WTC11 (cell line): Measurements from ENCODE around the gene TMEM120B. TPM values are rescaled to one million over a fixed set of nuclear protein-coding genes. Genes with fewer than 3 reads are reported as not detected.

Experiments used
- ATAC-seq: fragments of 200-7000 bp; cut with Tn5 transposase; 2 replicates; pipeline ENCODE4 v1.10.0; 2021; ENCODE audit warnings: mild to moderate bottlenecking, moderate library complexity
- CTCF ChIA-PET: fragments of 300-600 bp; sonication (Branson Sonifier 250); formaldehyde crosslinking; loops from one replicate; lab custom pipeline; 2021; ENCODE audit warnings: antibody characterized with exemption; lab: Charles Lee
- POLR2A ChIA-PET: fragments of 350-600 bp; sonication (Branson Sonifier 250); formaldehyde crosslinking; loops from one replicate; lab custom pipeline; 2021; ENCODE audit warnings: antibody characterized with exemption; lab: Charles Lee
- DNase-seq: peaks from one replicate; pipeline ENCODE4 v3.0.0; 2021; ENCODE audit warnings: low spot score
- H3K27ac Mint-ChIP-seq: 2 replicates; pipeline ENCODE4 v1.8.0; 2021; ENCODE audit warnings: mixed read lengths
- H3K27me3 Mint-ChIP-seq: 2 replicates; pipeline ENCODE4 v1.8.0; 2021; ENCODE audit warnings: low read depth, mild to moderate bottlenecking, moderate library complexity, mixed read lengths
- H3K36me3 Mint-ChIP-seq: 2 replicates; pipeline ENCODE4 v1.8.0; 2021; ENCODE audit warnings: mixed read lengths
- H3K4me1 Mint-ChIP-seq: 2 replicates; pipeline ENCODE4 v1.8.0; 2022; ENCODE audit warnings: mixed read lengths
- H3K4me3 Mint-ChIP-seq: 2 replicates; pipeline ENCODE4 v1.8.0; 2021; ENCODE audit warnings: mild to moderate bottlenecking, moderate library complexity, mixed read lengths
- H3K9me3 Mint-ChIP-seq: 2 replicates; pipeline ENCODE4 v1.8.0; 2021; ENCODE audit warnings: mixed read lengths
- ATF1 ChIP-seq: sonication (generic); formaldehyde crosslinking; IDR thresholded peaks from 2 replicates; pipeline ENCODE4 v1.8.1; 2023; ENCODE audit warnings: mild to moderate bottlenecking, moderate library complexity, missing genetic modification reagents
- CREB1 ChIP-seq: sonication (generic); formaldehyde crosslinking; IDR thresholded peaks from 2 replicates; pipeline ENCODE4 v1.8.0; 2023; ENCODE audit warnings: mild to moderate bottlenecking, missing genetic modification reagents
- E2F1 ChIP-seq: sonication (generic); formaldehyde crosslinking; IDR thresholded peaks from 2 replicates; pipeline ENCODE4 v1.8.0; 2022; ENCODE audit warnings: mild to moderate bottlenecking, missing genetic modification reagents
- E2F5 ChIP-seq: sonication (generic); formaldehyde crosslinking; IDR thresholded peaks from 2 replicates; pipeline ENCODE4 v1.8.1; 2022; ENCODE audit warnings: mild to moderate bottlenecking, moderate library complexity, missing genetic modification reagents
- ELF4 ChIP-seq: sonication (generic); formaldehyde crosslinking; IDR thresholded peaks from 2 replicates; pipeline ENCODE4 v1.8.1; 2022; ENCODE audit warnings: low read depth, mild to moderate bottlenecking, moderate library complexity, missing genetic modification reagents
- EMX1 ChIP-seq: fragments of 250-450 bp; sonication (Bioruptor Pico); IDR thresholded peaks from 2 replicates; pipeline ENCODE4 v1.8.0; 2021; ENCODE audit warnings: mild to moderate bottlenecking
- ETV6 ChIP-seq: sonication (generic); formaldehyde crosslinking; IDR thresholded peaks from 2 replicates; pipeline ENCODE4 v1.8.1; 2022; ENCODE audit warnings: mild to moderate bottlenecking, missing genetic modification reagents
- KAT7 ChIP-seq: sonication (generic); formaldehyde crosslinking; IDR thresholded peaks from 2 replicates; pipeline ENCODE4 v1.8.1; 2023; ENCODE audit warnings: missing genetic modification reagents, mild to moderate bottlenecking, borderline replicate concordance
- MYBL2 ChIP-seq: sonication (generic); formaldehyde crosslinking; IDR thresholded peaks from 2 replicates; pipeline ENCODE4 v1.8.1; 2023; ENCODE audit warnings: mild to moderate bottlenecking, moderate library complexity, missing genetic modification reagents
- NFATC4 ChIP-seq: fragments of 250-450 bp; sonication (Bioruptor Pico); IDR thresholded peaks from 2 replicates; pipeline ENCODE4 v1.9.0; 2021; ENCODE audit warnings: mild to moderate bottlenecking
- NFE2L1 ChIP-seq: sonication (generic); formaldehyde crosslinking; IDR thresholded peaks from 2 replicates; pipeline ENCODE4 v1.8.1; 2023; ENCODE audit warnings: missing genetic modification reagents
- NR2C2 ChIP-seq: sonication (generic); formaldehyde crosslinking; IDR thresholded peaks from 2 replicates; pipeline ENCODE4 v1.8.0; 2022; ENCODE audit warnings: mild to moderate bottlenecking, missing genetic modification reagents
- OVOL2 ChIP-seq: fragments of 250-450 bp; sonication (Bioruptor Pico); IDR thresholded peaks from 2 replicates; pipeline ENCODE4 v1.9.0; 2021; ENCODE audit warnings: mild to moderate bottlenecking, borderline replicate concordance
- PRRX2 ChIP-seq: fragments of 250-450 bp; sonication (Bioruptor Pico); IDR thresholded peaks from 2 replicates; pipeline ENCODE4 v1.8.0; 2021; ENCODE audit warnings: mild to moderate bottlenecking
- RELA ChIP-seq: sonication (generic); formaldehyde crosslinking; IDR thresholded peaks from 2 replicates; pipeline ENCODE4 v1.8.1; 2022; ENCODE audit warnings: missing genetic modification reagents, mild to moderate bottlenecking, borderline replicate concordance
- RORB ChIP-seq: fragments of 250-450 bp; sonication (Bioruptor Pico); IDR thresholded peaks from 2 replicates; pipeline ENCODE4 v1.9.0; 2021; ENCODE audit warnings: mild to moderate bottlenecking
- SMAD3 ChIP-seq: sonication (generic); formaldehyde crosslinking; IDR thresholded peaks from 2 replicates; pipeline ENCODE4 v1.8.0; 2022; ENCODE audit warnings: missing genetic modification reagents, mild to moderate bottlenecking, borderline replicate concordance
- STAT6 ChIP-seq: sonication (generic); formaldehyde crosslinking; conservative IDR thresholded peaks from 2 replicates; pipeline ENCODE4 v1.8.1; 2023; ENCODE audit warnings: mild to moderate bottlenecking, low read depth, missing genetic modification reagents, moderate library complexity
- TEAD1 ChIP-seq: sonication (generic); formaldehyde crosslinking; IDR thresholded peaks from 2 replicates; pipeline ENCODE4 v1.8.0; 2022; ENCODE audit warnings: mild to moderate bottlenecking, missing genetic modification reagents
- ZNF232 ChIP-seq: sonication (generic); formaldehyde crosslinking; IDR thresholded peaks from 2 replicates; pipeline ENCODE4 v1.8.0; 2022; ENCODE audit warnings: mild to moderate bottlenecking, missing genetic modification reagents
- ZNF396 ChIP-seq: fragments of 250-450 bp; sonication (Bioruptor Pico); IDR thresholded peaks from 2 replicates; pipeline ENCODE4 v1.8.0; 2021; ENCODE audit warnings: mild to moderate bottlenecking, moderate library complexity, borderline replicate concordance
- ZNF416 ChIP-seq: fragments of 250-450 bp; sonication (Bioruptor Pico); IDR thresholded peaks from 2 replicates; pipeline ENCODE4 v1.9.0; 2021; ENCODE audit warnings: mild to moderate bottlenecking, inconsistent platforms
- total RNA-seq: library from RNA; stranded (reverse); gene quantifications from 3 replicates; pipeline ENCODE4 v1.2.3, GENCODE V29; 2021
- TF ChIP-seq, protein P1 (sequence below): sonication (generic); formaldehyde crosslinking; IDR thresholded peaks from 2 replicates; pipeline ENCODE4 v1.8.0; 2022; ENCODE audit warnings: missing genetic modification reagents
- TF ChIP-seq, protein P2 (sequence below): sonication (generic); formaldehyde crosslinking; IDR thresholded peaks from 2 replicates; pipeline ENCODE4 v1.8.1; 2023; ENCODE audit warnings: mild to moderate bottlenecking, missing genetic modification reagents

The TMEM120B gene
- total RNA-seq, 1 experiment from 2014 or later, result 36.9 TPM

DNA sequence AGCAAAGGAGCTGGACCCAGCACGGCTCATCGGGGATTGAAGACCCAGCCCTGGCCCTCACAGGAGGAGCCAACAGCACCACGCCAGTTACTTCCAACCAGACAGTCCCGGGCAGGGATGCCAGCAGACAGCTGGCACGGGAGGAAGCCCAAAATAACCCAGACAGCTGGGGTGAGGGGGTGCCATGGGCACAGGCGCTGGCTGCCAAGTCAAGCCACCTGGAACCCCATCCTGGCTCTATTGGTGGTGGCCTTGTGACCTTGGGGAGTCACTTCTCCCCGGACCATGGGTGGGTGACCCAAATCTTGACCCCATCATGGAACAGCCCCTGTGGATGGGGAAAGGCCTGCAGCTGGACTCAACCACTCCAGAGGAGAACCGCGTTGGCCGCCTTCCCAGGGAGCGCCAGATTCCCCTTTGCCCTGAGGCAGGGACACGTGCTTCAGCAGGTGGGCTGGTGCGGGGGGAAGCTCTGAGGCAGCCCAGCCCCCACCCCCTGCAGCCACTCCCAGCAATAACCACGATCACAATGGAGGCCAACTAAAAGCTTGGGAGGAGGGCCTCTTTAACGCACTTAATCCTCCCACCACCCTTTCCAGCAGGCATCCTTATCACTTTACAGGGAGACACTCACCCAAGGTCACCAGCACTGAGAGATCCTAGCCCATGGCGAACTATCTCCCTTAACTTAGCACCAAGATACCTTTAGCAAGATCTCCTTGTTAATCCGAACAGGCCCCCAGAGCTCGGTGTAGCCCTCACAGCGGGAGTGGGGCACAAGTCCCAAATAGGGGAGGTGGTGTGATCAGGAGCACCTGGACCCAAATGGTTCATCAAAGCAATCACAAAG is 85.6 kb downstream of the TMEM120B start:
- DNase-seq, result no peak
- ChIA-PET CTCF (interaction anchor here (0.9 to 12.5 kb wide), 3 partner anchors 9 to 120 kb away, joined by 3 to 532 read pairs (median 227); partner anchors contain the start of genes CFAP251 and SETD1B), POLR2A (interaction anchor here (1.2 to 11.7 kb wide), 2 partner anchors 11 to 90 kb away, joined by 3 to 161 read pairs; partner anchors contain the start of gene PSMD9)
- Mint-ChIP-seq H3K9me3 (no peaks in the 10 kb centered on the region), H3K27ac (peak overlapping the region; percentile 92), H3K36me3 (peaks cover 15% of the 10 kb centered on the region), H3K27me3 (no peaks in the 10 kb centered on the region), H3K4me1 (peaks cover 49% of the 10 kb centered on the region), H3K4me3 (peak overlapping the region; percentile 67)
- ATAC-seq, result no peak
- TF ChIP-seq ZNF232 (CRISPR knock-in tag) (0 out of 2 replicates have a peak, but pooled peaks have one; percentile 32), OVOL2 (CRISPR knock-in tag) (no peak), RORB (CRISPR knock-in tag) (no peak), TEAD1 (CRISPR knock-in tag) (no peak), MYBL2 (CRISPR knock-in tag) (no peak), KAT7 (CRISPR knock-in tag) (no peak), STAT6 (CRISPR knock-in tag) (no peak), NFE2L1 (CRISPR knock-in tag) (no peak), ZNF396 (CRISPR knock-in tag) (no peak), EMX1 (0 out of 2 replicates have a peak, but pooled peaks have one; percentile 34), CREB1 (CRISPR knock-in tag) (no peak), ETV6 (no peak), E2F5 (CRISPR knock-in tag) (no peak), NR2C2 (CRISPR knock-in tag) (no peak), SMAD3 (CRISPR knock-in tag) (0 out of 2 replicates have a peak, but pooled peaks have one; percentile 3), E2F1 (CRISPR knock-in tag) (no peak), ATF1 (CRISPR knock-in tag) (no peak), ZNF416 (CRISPR knock-in tag) (no peak), ELF4 (CRISPR knock-in tag) (no peak), RELA (no peak), PRRX2 (CRISPR knock-in tag) (no peak; the same call in 1 of the 2 replicates), NFATC4 (no peak)
- TF ChIP-seq, protein P1, sequence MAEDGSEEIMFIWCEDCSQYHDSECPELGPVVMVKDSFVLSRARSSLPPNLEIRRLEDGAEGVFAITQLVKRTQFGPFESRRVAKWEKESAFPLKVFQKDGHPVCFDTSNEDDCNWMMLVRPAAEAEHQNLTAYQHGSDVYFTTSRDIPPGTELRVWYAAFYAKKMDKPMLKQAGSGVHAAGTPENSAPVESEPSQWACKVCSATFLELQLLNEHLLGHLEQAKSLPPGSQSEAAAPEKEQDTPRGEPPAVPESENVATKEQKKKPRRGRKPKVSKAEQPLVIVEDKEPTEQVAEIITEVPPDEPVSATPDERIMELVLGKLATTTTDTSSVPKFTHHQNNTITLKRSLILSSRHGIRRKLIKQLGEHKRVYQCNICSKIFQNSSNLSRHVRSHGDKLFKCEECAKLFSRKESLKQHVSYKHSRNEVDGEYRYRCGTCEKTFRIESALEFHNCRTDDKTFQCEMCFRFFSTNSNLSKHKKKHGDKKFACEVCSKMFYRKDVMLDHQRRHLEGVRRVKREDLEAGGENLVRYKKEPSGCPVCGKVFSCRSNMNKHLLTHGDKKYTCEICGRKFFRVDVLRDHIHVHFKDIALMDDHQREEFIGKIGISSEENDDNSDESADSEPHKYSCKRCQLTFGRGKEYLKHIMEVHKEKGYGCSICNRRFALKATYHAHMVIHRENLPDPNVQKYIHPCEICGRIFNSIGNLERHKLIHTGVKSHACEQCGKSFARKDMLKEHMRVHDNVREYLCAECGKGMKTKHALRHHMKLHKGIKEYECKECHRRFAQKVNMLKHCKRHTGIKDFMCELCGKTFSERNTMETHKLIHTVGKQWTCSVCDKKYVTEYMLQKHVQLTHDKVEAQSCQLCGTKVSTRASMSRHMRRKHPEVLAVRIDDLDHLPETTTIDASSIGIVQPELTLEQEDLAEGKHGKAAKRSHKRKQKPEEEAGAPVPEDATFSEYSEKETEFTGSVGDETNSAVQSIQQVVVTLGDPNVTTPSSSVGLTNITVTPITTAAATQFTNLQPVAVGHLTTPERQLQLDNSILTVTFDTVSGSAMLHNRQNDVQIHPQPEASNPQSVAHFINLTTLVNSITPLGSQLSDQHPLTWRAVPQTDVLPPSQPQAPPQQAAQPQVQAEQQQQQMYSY (CRISPR knock-in tag), result no peak
- TF ChIP-seq, protein P2, sequence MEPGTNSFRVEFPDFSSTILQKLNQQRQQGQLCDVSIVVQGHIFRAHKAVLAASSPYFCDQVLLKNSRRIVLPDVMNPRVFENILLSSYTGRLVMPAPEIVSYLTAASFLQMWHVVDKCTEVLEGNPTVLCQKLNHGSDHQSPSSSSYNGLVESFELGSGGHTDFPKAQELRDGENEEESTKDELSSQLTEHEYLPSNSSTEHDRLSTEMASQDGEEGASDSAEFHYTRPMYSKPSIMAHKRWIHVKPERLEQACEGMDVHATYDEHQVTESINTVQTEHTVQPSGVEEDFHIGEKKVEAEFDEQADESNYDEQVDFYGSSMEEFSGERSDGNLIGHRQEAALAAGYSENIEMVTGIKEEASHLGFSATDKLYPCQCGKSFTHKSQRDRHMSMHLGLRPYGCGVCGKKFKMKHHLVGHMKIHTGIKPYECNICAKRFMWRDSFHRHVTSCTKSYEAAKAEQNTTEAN (CRISPR knock-in tag), result no peak
